ENCODE data around the gene SYNE1.

The SYNE1 gene

GRCh38 chr6:152471456-152472265, 165.5 kb downstream of the SYNE1 start:
- Histone ChIP-seq H3K27me3 (ENCODE audit: control insufficient read depth in 2 of 2, insufficient read depth in 2 of 2, low read length in 2 of 2) (no peaks in the 10 kb centered on the region), H3K4me3 (ENCODE audit: low read length in 2 of 2) (no peak overlapping the region), H3K4me1 (ENCODE audit: control insufficient read depth in 2 of 2, insufficient read depth in 2 of 2, low read length in 2 of 2) (no peaks in the 10 kb centered on the region), H3K9me3 (ENCODE audit: control insufficient read depth in 2 of 2, low read length in 2 of 2) (no peaks in the 10 kb centered on the region), H3K9ac (ENCODE audit: low read depth in 1 of 2, low read length in 2 of 2) (no peak overlapping the region), H3K36me3 (ENCODE audit: control insufficient read depth in 2 of 2, insufficient read depth in 2 of 2, low read length in 2 of 2) (no peaks in the 10 kb centered on the region), H3K27ac (ENCODE audit: low read depth in 2 of 2, low read length in 2 of 2) (no peak overlapping the region)

DNA sequence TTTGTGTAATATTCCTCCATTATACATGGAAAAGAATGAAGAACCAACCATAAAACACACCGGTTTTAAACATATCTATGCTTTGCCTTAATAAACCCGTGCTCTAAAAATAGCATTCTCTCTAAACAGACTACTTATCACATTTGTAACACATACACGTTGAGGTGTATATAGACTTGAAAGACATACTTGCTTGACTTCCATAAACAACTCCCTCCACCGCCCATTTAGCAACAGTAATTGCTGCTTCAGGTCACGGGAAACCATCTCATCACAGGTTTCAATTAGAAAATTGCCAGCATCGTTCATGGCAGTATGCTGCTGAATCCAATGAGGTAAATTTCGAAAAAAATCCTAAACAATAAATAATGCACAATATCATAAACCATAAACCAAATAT, 174.0 kb downstream of the SYNE1 start:
- no peaks in the 10 kb centered on the region for H3K27me3 ChIP-seq (ENCODE audit: control insufficient read depth in 2 of 2, insufficient read depth in 2 of 2, low read length in 2 of 2)
- H3K4me1 ChIP-seq (ENCODE audit: control insufficient read depth in 2 of 2, insufficient read depth in 2 of 2, low read length in 2 of 2) = no peaks in the 10 kb centered on the region
- no peaks in the 10 kb centered on the region for H3K36me3 ChIP-seq (ENCODE audit: control insufficient read depth in 2 of 2, insufficient read depth in 2 of 2, low read length in 2 of 2)
- H3K27ac ChIP-seq (ENCODE audit: low read depth in 2 of 2, low read length in 2 of 2) = no peak overlapping the region
- no peak overlapping the region for H3K9ac ChIP-seq (ENCODE audit: low read depth in 1 of 2, low read length in 2 of 2)
- no peaks in the 10 kb centered on the region for H3K9me3 ChIP-seq (ENCODE audit: control insufficient read depth in 2 of 2, low read length in 2 of 2)
- H3K4me3 ChIP-seq (ENCODE audit: low read length in 2 of 2) = peak overlapping the region in 1 of 2 donors; percentile 22

GRCh38 chr6:152462716-152463115, 174.4 kb downstream of the SYNE1 start:
- Histone ChIP-seq H3K9ac (ENCODE audit: low read depth in 1 of 2, low read length in 2 of 2) (no peak overlapping the region), H3K4me1 (ENCODE audit: control insufficient read depth in 2 of 2, insufficient read depth in 2 of 2, low read length in 2 of 2) (no peaks in the 10 kb centered on the region), H3K27me3 (ENCODE audit: control insufficient read depth in 2 of 2, insufficient read depth in 2 of 2, low read length in 2 of 2) (no peaks in the 10 kb centered on the region), H3K4me3 (ENCODE audit: low read length in 2 of 2) (peak overlapping the region in 1 of 2 donors; percentile 22), H3K27ac (ENCODE audit: low read depth in 2 of 2, low read length in 2 of 2) (no peak overlapping the region), H3K9me3 (ENCODE audit: control insufficient read depth in 2 of 2, low read length in 2 of 2) (no peaks in the 10 kb centered on the region), H3K36me3 (ENCODE audit: control insufficient read depth in 2 of 2, insufficient read depth in 2 of 2, low read length in 2 of 2) (no peaks in the 10 kb centered on the region)

- Histone ChIP-seq H3K36me3 (ENCODE audit: control insufficient read depth in 2 of 2, insufficient read depth in 2 of 2, low read length in 2 of 2) (no peaks in the 10 kb centered on the region), H3K9ac (ENCODE audit: low read depth in 1 of 2, low read length in 2 of 2) (no peak overlapping the region), H3K4me3 (ENCODE audit: low read length in 2 of 2) (no peak overlapping the region), H3K27me3 (ENCODE audit: control insufficient read depth in 2 of 2, insufficient read depth in 2 of 2, low read length in 2 of 2) (no peaks in the 10 kb centered on the region), H3K27ac (ENCODE audit: low read depth in 2 of 2, low read length in 2 of 2) (no peak overlapping the region), H3K4me1 (ENCODE audit: control insufficient read depth in 2 of 2, insufficient read depth in 2 of 2, low read length in 2 of 2) (no peaks in the 10 kb centered on the region), H3K9me3 (ENCODE audit: control insufficient read depth in 2 of 2, low read length in 2 of 2) (no peaks in the 10 kb centered on the region)
Observed at GRCh38 chr6:152461556-152461955, 175.6 kb downstream of the SYNE1 start.

DNA sequence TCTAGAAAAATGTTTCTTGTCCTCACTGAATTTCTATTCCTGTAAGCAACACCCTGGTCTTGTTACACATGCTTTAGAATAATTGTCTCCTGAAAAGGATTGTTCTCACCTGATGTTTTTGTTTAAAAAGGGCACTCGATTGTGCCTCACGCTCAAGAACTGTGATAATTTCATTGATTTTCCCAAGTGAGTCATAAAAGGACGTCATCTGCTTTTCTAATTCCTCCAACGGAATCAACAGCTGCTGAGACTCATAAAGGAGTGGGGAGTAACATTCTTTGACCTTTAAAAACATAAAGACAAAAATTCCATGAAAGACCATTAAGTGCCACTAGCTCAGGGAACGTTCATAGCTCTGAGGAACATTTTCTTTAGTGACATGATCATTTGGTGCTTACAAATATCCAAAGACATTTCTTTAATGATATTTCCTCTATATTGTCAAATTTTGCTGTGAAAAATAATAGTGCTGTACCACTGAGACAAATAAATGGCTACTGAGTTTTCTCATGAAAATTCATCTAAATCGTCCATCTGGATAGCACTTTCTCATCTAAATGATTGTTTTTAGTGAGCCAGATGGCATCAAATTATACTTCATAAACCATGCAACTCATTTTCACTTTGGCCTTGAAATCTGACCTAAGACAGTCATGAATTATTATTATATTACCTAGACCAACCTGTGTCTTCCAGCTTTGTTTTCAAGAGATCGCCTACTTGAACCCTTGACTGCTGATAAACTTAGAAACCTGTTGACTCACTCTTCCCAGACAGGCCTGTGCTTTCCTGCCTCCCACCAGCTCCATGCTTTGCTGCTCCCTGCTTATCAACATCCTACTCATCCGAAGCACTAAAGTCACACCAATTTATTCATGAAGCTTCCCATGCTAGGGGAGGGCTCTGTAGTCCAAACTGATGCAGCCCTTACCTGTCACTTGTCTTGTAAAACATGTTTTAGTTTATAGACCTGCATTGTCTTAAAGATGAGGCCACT, 178.2 kb downstream of the SYNE1 start:
- no peaks in the 10 kb centered on the region for H3K4me1 ChIP-seq (ENCODE audit: control insufficient read depth in 2 of 2, insufficient read depth in 2 of 2, low read length in 2 of 2)
- no peaks in the 10 kb centered on the region for H3K36me3 ChIP-seq (ENCODE audit: control insufficient read depth in 2 of 2, insufficient read depth in 2 of 2, low read length in 2 of 2)
- no peak overlapping the region for H3K27ac ChIP-seq (ENCODE audit: low read depth in 2 of 2, low read length in 2 of 2)
- H3K9me3 ChIP-seq (ENCODE audit: control insufficient read depth in 2 of 2, low read length in 2 of 2) = no peaks in the 10 kb centered on the region
- H3K27me3 ChIP-seq (ENCODE audit: control insufficient read depth in 2 of 2, insufficient read depth in 2 of 2, low read length in 2 of 2) = no peaks in the 10 kb centered on the region
- H3K9ac ChIP-seq (ENCODE audit: low read depth in 1 of 2, low read length in 2 of 2) = no peak overlapping the region
- H3K4me3 ChIP-seq (ENCODE audit: low read length in 2 of 2) = no peak overlapping the region

- H3K4me3 ChIP-seq (ENCODE audit: low read length in 2 of 2) = no peak overlapping the region
- no peaks in the 10 kb centered on the region for H3K4me1 ChIP-seq (ENCODE audit: control insufficient read depth in 2 of 2, insufficient read depth in 2 of 2, low read length in 2 of 2)
- no peak overlapping the region for H3K27ac ChIP-seq (ENCODE audit: low read depth in 2 of 2, low read length in 2 of 2)
- no peak overlapping the region for H3K9ac ChIP-seq (ENCODE audit: low read depth in 1 of 2, low read length in 2 of 2)
- no peaks in the 10 kb centered on the region for H3K9me3 ChIP-seq (ENCODE audit: control insufficient read depth in 2 of 2, low read length in 2 of 2)
- no peaks in the 10 kb centered on the region for H3K36me3 ChIP-seq (ENCODE audit: control insufficient read depth in 2 of 2, insufficient read depth in 2 of 2, low read length in 2 of 2)
- no peaks in the 10 kb centered on the region for H3K27me3 ChIP-seq (ENCODE audit: control insufficient read depth in 2 of 2, insufficient read depth in 2 of 2, low read length in 2 of 2)
Observed at GRCh38 chr6:152457949-152458624, 179.1 kb downstream of the SYNE1 start.

DNA sequence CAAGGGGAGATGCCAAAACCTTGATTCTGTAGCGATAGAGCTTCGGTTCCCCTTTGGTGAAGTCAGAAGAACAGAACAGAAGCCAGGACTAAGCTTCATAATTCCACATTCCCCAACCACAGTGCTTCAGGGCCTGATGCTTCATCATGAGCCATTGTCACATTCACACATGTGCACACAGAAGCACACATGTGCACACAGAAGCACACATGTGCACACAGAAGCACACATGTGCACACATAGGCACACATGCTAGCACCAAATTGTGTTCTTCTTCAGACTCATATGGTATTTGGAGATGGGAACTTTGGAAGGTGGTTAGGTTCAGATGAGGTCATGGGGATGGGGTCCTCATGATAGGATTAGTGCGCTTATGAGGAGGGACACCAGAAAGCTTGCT, 183.2 kb downstream of the SYNE1 start:
- Histone ChIP-seq H3K4me3 (ENCODE audit: low read length in 2 of 2) (no peak overlapping the region), H3K9ac (ENCODE audit: low read depth in 1 of 2, low read length in 2 of 2) (no peak overlapping the region)

GRCh38 chr6:152453421-152453820, 183.7 kb downstream of the SYNE1 start:
- no peak overlapping the region for H3K9ac ChIP-seq (ENCODE audit: low read depth in 1 of 2, low read length in 2 of 2)
- no peaks in the 10 kb centered on the region for H3K4me1 ChIP-seq (ENCODE audit: control insufficient read depth in 2 of 2, insufficient read depth in 2 of 2, low read length in 2 of 2)
- no peaks in the 10 kb centered on the region for H3K27me3 ChIP-seq (ENCODE audit: control insufficient read depth in 2 of 2, insufficient read depth in 2 of 2, low read length in 2 of 2)
- no peaks in the 10 kb centered on the region for H3K36me3 ChIP-seq (ENCODE audit: control insufficient read depth in 2 of 2, insufficient read depth in 2 of 2, low read length in 2 of 2)
- no peak overlapping the region for H3K4me3 ChIP-seq (ENCODE audit: low read length in 2 of 2)
- no peak overlapping the region for H3K27ac ChIP-seq (ENCODE audit: low read depth in 2 of 2, low read length in 2 of 2)
- H3K9me3 ChIP-seq (ENCODE audit: control insufficient read depth in 2 of 2, low read length in 2 of 2) = no peaks in the 10 kb centered on the region

More for the DNA sequence above, 183.2 kb downstream of the SYNE1 start:
- Histone ChIP-seq H3K9me3 (ENCODE audit: control insufficient read depth in 2 of 2, low read length in 2 of 2) (no peaks in the 10 kb centered on the region), H3K27me3 (ENCODE audit: control insufficient read depth in 2 of 2, insufficient read depth in 2 of 2, low read length in 2 of 2) (no peaks in the 10 kb centered on the region), H3K36me3 (ENCODE audit: control insufficient read depth in 2 of 2, insufficient read depth in 2 of 2, low read length in 2 of 2) (no peaks in the 10 kb centered on the region), H3K27ac (ENCODE audit: low read depth in 2 of 2, low read length in 2 of 2) (no peak overlapping the region), H3K4me1 (ENCODE audit: control insufficient read depth in 2 of 2, insufficient read depth in 2 of 2, low read length in 2 of 2) (no peaks in the 10 kb centered on the region)

GRCh38 chr6:152452639-152453038, 184.5 kb downstream of the SYNE1 start:
- Histone ChIP-seq H3K4me1 (ENCODE audit: control insufficient read depth in 2 of 2, insufficient read depth in 2 of 2, low read length in 2 of 2) (no peaks in the 10 kb centered on the region), H3K27me3 (ENCODE audit: control insufficient read depth in 2 of 2, insufficient read depth in 2 of 2, low read length in 2 of 2) (no peaks in the 10 kb centered on the region), H3K9ac (ENCODE audit: low read depth in 1 of 2, low read length in 2 of 2) (no peak overlapping the region), H3K4me3 (ENCODE audit: low read length in 2 of 2) (no peak overlapping the region), H3K9me3 (ENCODE audit: control insufficient read depth in 2 of 2, low read length in 2 of 2) (no peaks in the 10 kb centered on the region), H3K36me3 (ENCODE audit: control insufficient read depth in 2 of 2, insufficient read depth in 2 of 2, low read length in 2 of 2) (no peaks in the 10 kb centered on the region), H3K27ac (ENCODE audit: low read depth in 2 of 2, low read length in 2 of 2) (no peak overlapping the region)
